H1 (cell line): Measurements from ENCODE around the gene AGAP1.

Source experiments
- ATF3 ChIP-seq: IDR thresholded peaks from 2 replicates; pipeline ENCODE4 v1.6.1; 2011; ENCODE audit warnings: low read depth, mild to moderate bottlenecking, low read length; ENCODE audit not compliant: insufficient read depth
- CTCF ChIP-seq, 3 experiments: IDR thresholded peaks; 1 replicate in 2 of 3; 2 replicates in 1 of 3; pipeline versions ENCODE4 v1.5.1 to v1.6.1; 2011; ENCODE audit warnings: low read length in 3 of 3, mild to moderate bottlenecking in 3 of 3, inconsistent platforms in 2 of 3, low read depth in 1 of 3, moderate library complexity in 1 of 3; ENCODE audit not compliant: insufficient read depth in 1 of 3; ENCODE audit errors: control extremely low read depth in 1 of 3
- YY1 ChIP-seq: IDR thresholded peaks from 2 replicates; pipeline ENCODE4 v1.6.1; 2011; ENCODE audit warnings: low read depth, mild to moderate bottlenecking, low read length
- ZNF274 ChIP-seq: IDR thresholded peaks from 2 replicates; pipeline ENCODE4 v1.7.0; 2012; ENCODE audit warnings: low read length, borderline replicate concordance; ENCODE audit errors: extremely low read depth

GRCh38 chr2:235661167-235661937 lies 167.5 kb downstream of the AGAP1 start:
- TF ChIP-seq ZNF274 (no peak), YY1 (no peak), ATF3 (no peak), CTCF (IDR thresholded peaks at IDR 0.05; ENCODE audit: control extremely low read depth in 1 of 3, insufficient read depth in 1 of 3, low read depth in 1 of 3, low read length in 3 of 3) (no peak)
